Measurements from ENCODE around the gene NVL. TPM values are rescaled to one million over a fixed set of nuclear protein-coding genes. Genes with fewer than 3 reads are reported as not detected.

The NVL gene
- total RNA-seq, 1 experiment from 2014 or later = 21.9 TPM

DNA sequence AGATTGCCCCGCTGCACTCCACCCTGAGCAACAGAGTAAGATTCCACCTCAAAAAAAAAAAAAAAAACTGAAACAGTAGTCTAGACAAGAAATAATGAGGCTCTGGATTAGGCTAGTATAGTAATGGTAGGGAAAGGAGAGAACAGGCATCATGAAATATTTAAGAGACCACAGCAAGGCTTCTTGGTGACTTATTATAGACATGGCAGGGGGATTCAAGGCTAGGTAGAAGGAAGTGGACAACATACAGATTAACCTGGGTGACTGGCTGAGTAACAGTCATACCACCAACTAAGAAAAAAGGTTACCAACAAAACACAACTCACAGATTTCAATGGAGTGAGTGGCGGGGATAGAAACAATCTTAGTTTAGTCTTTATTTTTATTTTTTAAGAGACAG, 8.3 kb downstream of the NVL start:
- H3K9ac ChIP-seq (ENCODE audit: low read length) = no peak overlapping the region
- H3K4me1 ChIP-seq (ENCODE audit: control insufficient read depth in 1 of 2, insufficient read depth in 2 of 2, low read length in 2 of 2) = no peaks in the 10 kb centered on the region
- TF ChIP-seq CEBPB (IDR thresholded peaks at IDR 0.05; ENCODE audit: low read depth) = no peak
- TF ChIP-seq, protein P1, sequence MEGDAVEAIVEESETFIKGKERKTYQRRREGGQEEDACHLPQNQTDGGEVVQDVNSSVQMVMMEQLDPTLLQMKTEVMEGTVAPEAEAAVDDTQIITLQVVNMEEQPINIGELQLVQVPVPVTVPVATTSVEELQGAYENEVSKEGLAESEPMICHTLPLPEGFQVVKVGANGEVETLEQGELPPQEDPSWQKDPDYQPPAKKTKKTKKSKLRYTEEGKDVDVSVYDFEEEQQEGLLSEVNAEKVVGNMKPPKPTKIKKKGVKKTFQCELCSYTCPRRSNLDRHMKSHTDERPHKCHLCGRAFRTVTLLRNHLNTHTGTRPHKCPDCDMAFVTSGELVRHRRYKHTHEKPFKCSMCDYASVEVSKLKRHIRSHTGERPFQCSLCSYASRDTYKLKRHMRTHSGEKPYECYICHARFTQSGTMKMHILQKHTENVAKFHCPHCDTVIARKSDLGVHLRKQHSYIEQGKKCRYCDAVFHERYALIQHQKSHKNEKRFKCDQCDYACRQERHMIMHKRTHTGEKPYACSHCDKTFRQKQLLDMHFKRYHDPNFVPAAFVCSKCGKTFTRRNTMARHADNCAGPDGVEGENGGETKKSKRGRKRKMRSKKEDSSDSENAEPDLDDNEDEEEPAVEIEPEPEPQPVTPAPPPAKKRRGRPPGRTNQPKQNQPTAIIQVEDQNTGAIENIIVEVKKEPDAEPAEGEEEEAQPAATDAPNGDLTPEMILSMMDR (IDR thresholded peaks at IDR 0.05 in 2 of 3, conservative IDR thresholded peaks at IDR 0.05 in 1 of 3; ENCODE audit: borderline replicate concordance in 1 of 3, insufficient read depth in 1 of 3, low read depth in 2 of 3, low read length in 2 of 3) = no peak
- no peaks in the 10 kb centered on the region for H3K9me2 ChIP-seq (ENCODE audit: insufficient read depth)
- ChIA-PET POLR2A (no interaction called here), RAD21 (ENCODE audit: low non-redundant PET in 1 of 2, low total read pairs in 2 of 2, uncharacterized antibody in 2 of 2, unreplicated experiment in 2 of 2) (no interaction called here), CTCF (no interaction called here)
- no peak for ATAC-seq
- no peak overlapping the region for H2AFZ ChIP-seq (ENCODE audit: low read depth, low read length, poor library complexity, severe bottlenecking)
- no TSS peak for BruUV-seq (replicated peaks)
- no peak overlapping the region for H3K4me2 ChIP-seq (ENCODE audit: low read length)
- DNase-seq (ENCODE audit: low read depth, low spot score) = no peak
- peaks cover 0 to under 1% of the 10 kb centered on the region in 2 experiments; a peak in 1 of 4 replicates for H3K36me3 ChIP-seq (ENCODE audit: control insufficient read depth in 1 of 2, insufficient read depth in 2 of 2, low read length in 2 of 2)
- H4K20me1 ChIP-seq (ENCODE audit: insufficient read depth) = no peaks in the 10 kb centered on the region
- intact Hi-C loops (cut with micrococcal nuclease) = no loop called here
- peaks cover 58% of the 10 kb centered on the region for H3K79me2 ChIP-seq (ENCODE audit: insufficient read depth, low read length)
- no peak overlapping the region for H3K27ac ChIP-seq (ENCODE audit: low read depth, low read length)
- no peak overlapping the region for H3K4me3 ChIP-seq (replicated peaks in 1 of 2; ENCODE audit: low read depth in 1 of 2, low read length in 2 of 2)
- H3K9me3 ChIP-seq (ENCODE audit: control insufficient read depth in 1 of 2, insufficient read depth in 1 of 2, low read depth in 1 of 2, low read length in 2 of 2) = no peaks in the 10 kb centered on the region
- no peaks in the 10 kb centered on the region for H3K27me3 ChIP-seq (ENCODE audit: insufficient read depth, low read length)

DNA sequence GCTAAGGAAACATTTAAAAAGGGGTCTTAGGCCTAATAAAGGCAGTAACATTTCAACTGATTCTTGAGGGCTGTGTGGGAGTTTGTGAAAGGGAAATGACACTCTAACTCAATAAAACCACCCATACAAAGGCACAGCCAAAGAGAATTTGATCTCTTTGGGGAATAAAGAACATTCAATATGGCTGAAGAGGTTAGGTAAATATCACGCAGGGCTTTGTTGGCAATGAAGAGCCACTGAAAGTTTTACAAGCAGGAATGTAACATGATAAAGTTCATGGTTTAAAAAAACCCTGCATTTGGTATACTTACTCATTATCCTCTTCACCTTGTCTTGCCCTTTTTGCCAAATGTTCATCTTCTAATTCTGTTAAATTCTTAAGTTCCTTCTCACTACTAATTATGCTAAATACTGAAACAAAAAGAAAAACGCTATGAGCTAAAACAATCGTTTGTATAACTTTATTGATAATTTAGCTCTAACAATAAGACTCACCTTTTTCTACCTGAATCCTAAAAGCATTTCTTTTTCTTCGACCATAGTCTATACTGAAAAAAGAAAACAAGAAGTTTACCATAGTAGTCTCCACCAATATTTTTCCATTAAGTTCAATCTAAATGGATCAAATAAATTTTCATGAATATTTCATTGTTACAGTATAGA, 12.5 kb downstream of the NVL start:
- Histone ChIP-seq H3K9ac (ENCODE audit: low read length) (no peak overlapping the region), H3K4me1 (ENCODE audit: control insufficient read depth in 1 of 2, insufficient read depth in 2 of 2, low read length in 2 of 2) (no peaks in the 10 kb centered on the region), H4K20me1 (ENCODE audit: insufficient read depth) (no peaks in the 10 kb centered on the region), H3K9me3 (ENCODE audit: control insufficient read depth in 1 of 2, insufficient read depth in 1 of 2, low read depth in 1 of 2, low read length in 2 of 2) (no peaks in the 10 kb centered on the region), H3K36me3 (ENCODE audit: control insufficient read depth in 1 of 2, insufficient read depth in 2 of 2, low read length in 2 of 2) (peaks cover 0 to 8% of the 10 kb centered on the region in 2 experiments; a peak in 1 of 4 replicates), H3K27ac (ENCODE audit: low read depth, low read length) (no peak overlapping the region), H3K9me2 (ENCODE audit: insufficient read depth) (no peaks in the 10 kb centered on the region), H3K79me2 (ENCODE audit: insufficient read depth, low read length) (peaks cover 29% of the 10 kb centered on the region), H3K4me2 (ENCODE audit: low read length) (no peak overlapping the region), H3K4me3 (replicated peaks in 1 of 2; ENCODE audit: low read depth in 1 of 2, low read length in 2 of 2) (no peak overlapping the region), H2AFZ (ENCODE audit: low read depth, low read length, poor library complexity, severe bottlenecking) (no peak overlapping the region), H3K27me3 (ENCODE audit: insufficient read depth, low read length) (no peaks in the 10 kb centered on the region)
- ATAC-seq (no peak), DNase-seq (ENCODE audit: low read depth, low spot score) (no peak)
- CTCF ChIA-PET = no interaction called here
- no peak for TF ChIP-seq CBX3 (IDR thresholded peaks at IDR 0.05; ENCODE audit: low read depth)
- RAD21 ChIA-PET (ENCODE audit: low non-redundant PET in 1 of 2, low total read pairs in 2 of 2, uncharacterized antibody in 2 of 2, unreplicated experiment in 2 of 2) = no interaction called here
- POLR2A ChIA-PET = no interaction called here
- BruUV-seq (replicated peaks) = no TSS peak
- intact Hi-C loops (cut with micrococcal nuclease) = no loop called here

Data from HCT116 (cell line).